ENCODE results near the gene RRBP1.

Gene RRBP1

DNA sequence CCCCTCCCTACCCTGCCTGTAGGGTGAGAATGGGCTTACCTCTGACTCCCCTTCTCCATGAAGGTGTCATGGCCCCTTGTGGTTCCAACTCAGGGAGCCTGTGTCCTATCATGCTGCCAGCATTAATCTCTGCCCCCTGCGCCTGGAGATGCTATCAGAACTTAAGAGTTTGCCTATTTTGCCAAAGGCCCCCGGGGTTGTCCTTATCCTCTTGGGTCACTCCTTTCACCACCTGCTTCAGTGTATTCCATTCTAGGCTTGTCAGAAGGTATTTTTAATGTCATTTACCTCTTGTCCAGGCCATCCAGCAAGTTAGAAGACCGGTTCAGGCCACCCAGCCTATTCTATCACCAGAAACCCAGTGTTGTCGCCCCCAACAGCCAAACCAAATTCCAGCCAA is 10.5 kb downstream of the RRBP1 start:
- no peaks in the 10 kb centered on the region for H3K9me3 ChIP-seq (ENCODE audit: control insufficient read depth, insufficient read depth, low read depth, low read length)
- H3K4me3 ChIP-seq (ENCODE audit: low read depth, low read length), result no peak overlapping the region
- H3K36me3 ChIP-seq (ENCODE audit: control insufficient read depth, insufficient read depth, low read length), result peaks cover 39% of the 10 kb centered on the region
- no peaks in the 10 kb centered on the region for H3K27me3 ChIP-seq (ENCODE audit: control insufficient read depth, insufficient read depth, low read length)
- peaks cover 9% of the 10 kb centered on the region; the same call in 1 of the 2 replicates for H3K4me1 ChIP-seq (ENCODE audit: control insufficient read depth, insufficient read depth, low read length)
- no peak overlapping the region for H3K27ac ChIP-seq (ENCODE audit: low read depth, low read length)
- no peak overlapping the region for H3K9ac ChIP-seq (ENCODE audit: low read length)

DNA sequence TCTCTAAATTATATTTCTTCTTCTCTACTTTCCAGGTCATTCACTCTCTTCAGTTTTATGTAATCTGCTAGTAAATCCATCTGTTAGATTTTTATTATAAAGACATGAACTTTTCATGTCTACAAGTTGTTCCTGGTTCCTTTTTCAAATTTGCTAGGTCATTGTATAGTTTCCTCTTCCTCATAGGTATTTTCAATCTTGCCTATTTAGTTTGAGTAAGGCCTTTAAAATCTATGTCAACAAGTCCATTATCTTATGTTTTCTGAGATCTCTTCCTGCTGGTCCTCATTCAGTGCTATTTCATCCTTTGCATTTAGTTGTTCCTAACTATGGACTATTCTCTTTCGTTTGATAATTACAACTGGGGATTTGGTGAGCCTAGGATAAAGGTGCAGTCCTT is 11.0 kb downstream of the RRBP1 start:
- Histone ChIP-seq H3K27ac (ENCODE audit: low read depth, low read length) (no peak overlapping the region), H3K9ac (ENCODE audit: low read length) (no peak overlapping the region), H3K4me3 (ENCODE audit: low read depth, low read length) (no peak overlapping the region), H3K36me3 (ENCODE audit: control insufficient read depth, insufficient read depth, low read length) (peaks cover 34% of the 10 kb centered on the region), H3K9me3 (ENCODE audit: control insufficient read depth, insufficient read depth, low read depth, low read length) (no peaks in the 10 kb centered on the region), H3K27me3 (ENCODE audit: control insufficient read depth, insufficient read depth, low read length) (no peaks in the 10 kb centered on the region), H3K4me1 (ENCODE audit: control insufficient read depth, insufficient read depth, low read length) (peaks cover 12% of the 10 kb centered on the region)

DNA sequence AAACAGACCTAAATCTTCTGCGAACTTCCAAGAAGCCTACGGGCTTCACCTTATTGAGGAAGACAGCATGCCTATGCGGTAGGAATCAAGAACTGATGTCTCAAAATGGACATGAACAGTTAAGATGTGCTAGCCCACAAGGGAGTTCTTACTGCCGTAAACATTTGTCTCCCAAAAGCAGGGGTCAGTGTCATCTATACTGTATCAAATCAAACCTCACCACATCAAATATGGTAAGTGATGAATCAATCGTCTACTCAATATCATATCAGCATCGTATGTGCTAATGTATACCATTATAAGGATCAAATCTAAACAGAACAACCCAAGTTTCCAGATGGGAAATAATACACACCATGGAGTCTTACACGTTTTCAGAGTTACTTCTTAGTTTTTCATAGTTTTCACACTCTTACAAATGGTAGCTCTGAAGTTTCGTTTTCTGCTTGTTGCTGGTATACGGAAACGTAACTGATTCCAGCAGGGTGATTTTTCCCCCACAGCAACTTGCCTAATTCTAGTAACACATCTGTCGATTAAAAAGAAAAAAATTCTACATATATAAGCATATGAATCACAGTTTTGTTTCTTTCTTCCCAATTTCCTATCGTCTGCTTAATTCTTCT is 12.6 kb downstream of the RRBP1 start:
- Histone ChIP-seq H3K9me3 (ENCODE audit: control insufficient read depth, insufficient read depth, low read depth, low read length) (no peaks in the 10 kb centered on the region), H3K27ac (ENCODE audit: low read depth, low read length) (no peak overlapping the region), H3K9ac (ENCODE audit: low read length) (no peak overlapping the region), H3K4me1 (ENCODE audit: control insufficient read depth, insufficient read depth, low read length) (peaks cover 21% of the 10 kb centered on the region), H3K27me3 (ENCODE audit: control insufficient read depth, insufficient read depth, low read length) (no peaks in the 10 kb centered on the region), H3K4me3 (ENCODE audit: low read depth, low read length) (no peak overlapping the region), H3K36me3 (ENCODE audit: control insufficient read depth, insufficient read depth, low read length) (peaks cover 21% of the 10 kb centered on the region)

DNA sequence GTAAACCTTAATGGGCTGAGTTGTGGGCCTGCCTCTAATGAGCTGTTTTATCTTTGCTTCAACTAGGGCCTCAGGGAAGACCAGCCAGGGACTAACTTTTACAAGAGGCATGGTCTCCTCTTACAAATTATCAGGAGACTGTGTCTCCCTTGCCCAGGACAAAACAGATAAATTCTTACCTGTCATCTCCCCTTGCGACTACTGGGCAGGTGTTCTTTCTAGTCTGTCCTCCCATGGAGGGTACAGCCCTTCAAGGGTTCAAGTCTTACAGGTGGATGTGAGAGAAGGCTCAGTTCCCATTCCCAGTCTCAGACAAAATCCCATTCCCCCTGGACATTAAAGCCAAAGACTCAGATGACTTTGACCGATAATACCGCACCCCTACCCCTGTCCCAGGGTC is 13.6 kb downstream of the RRBP1 start:
- no peaks in the 10 kb centered on the region for H3K27me3 ChIP-seq (ENCODE audit: control insufficient read depth, insufficient read depth, low read length)
- no peak overlapping the region for H3K27ac ChIP-seq (ENCODE audit: low read depth, low read length)
- no peaks in the 10 kb centered on the region for H3K9me3 ChIP-seq (ENCODE audit: control insufficient read depth, insufficient read depth, low read depth, low read length)
- H3K4me3 ChIP-seq (ENCODE audit: low read depth, low read length), result no peak overlapping the region
- H3K36me3 ChIP-seq (ENCODE audit: control insufficient read depth, insufficient read depth, low read length), result peaks cover 21% of the 10 kb centered on the region
- peaks cover 30% of the 10 kb centered on the region for H3K4me1 ChIP-seq (ENCODE audit: control insufficient read depth, insufficient read depth, low read length)
- H3K9ac ChIP-seq (ENCODE audit: low read length), result no peak overlapping the region

DNA sequence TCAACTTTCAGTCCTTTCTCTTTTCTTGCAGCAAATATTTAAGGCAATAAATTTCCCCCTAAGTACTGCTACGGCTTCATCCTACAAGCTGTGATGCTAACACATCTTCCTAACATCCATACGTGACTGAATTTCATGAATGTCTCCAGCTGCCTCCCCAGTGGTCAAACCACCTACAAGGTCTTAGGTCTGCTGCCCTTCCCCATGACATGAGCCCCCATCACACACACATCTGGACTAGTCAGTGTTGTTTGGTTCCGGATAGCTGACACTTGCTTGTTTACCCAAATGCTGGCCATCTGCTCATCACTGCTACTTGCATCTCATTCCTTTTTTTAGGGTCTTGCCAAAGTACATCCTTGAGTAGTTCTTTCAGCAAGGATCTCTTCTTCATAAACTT is 14.6 kb downstream of the RRBP1 start:
- Histone ChIP-seq H3K4me3 (ENCODE audit: low read depth, low read length) (no peak overlapping the region), H3K9me3 (ENCODE audit: control insufficient read depth, insufficient read depth, low read depth, low read length) (no peaks in the 10 kb centered on the region), H3K27me3 (ENCODE audit: control insufficient read depth, insufficient read depth, low read length) (no peaks in the 10 kb centered on the region), H3K36me3 (ENCODE audit: control insufficient read depth, insufficient read depth, low read length) (peaks cover 23% of the 10 kb centered on the region), H3K9ac (ENCODE audit: low read length) (no peak overlapping the region), H3K27ac (ENCODE audit: low read depth, low read length) (no peak overlapping the region), H3K4me1 (ENCODE audit: control insufficient read depth, insufficient read depth, low read length) (peaks cover 38% of the 10 kb centered on the region)

DNA sequence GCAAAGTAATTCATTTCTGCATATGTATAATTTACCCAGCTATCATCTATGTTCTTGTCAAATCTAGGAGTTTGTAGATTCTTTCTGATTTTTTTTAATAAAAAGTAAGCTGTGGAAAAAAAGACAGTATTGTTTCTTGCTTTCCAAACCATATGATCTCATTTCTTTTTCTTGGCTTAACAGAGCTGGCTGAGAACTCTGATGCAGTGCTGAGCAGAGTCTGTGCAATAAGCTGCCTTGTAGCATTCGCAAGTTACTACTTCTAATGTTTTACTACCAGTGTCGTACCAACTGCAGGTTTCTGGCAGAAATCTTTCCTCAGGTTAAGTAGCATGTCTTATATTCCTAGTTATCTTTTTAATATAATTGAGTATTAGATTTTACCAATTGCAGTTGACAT is 15.6 kb downstream of the RRBP1 start:
- H3K27ac ChIP-seq (ENCODE audit: low read depth, low read length), result no peak overlapping the region; the same call in 1 of the 2 replicates
- peaks cover 41% of the 10 kb centered on the region for H3K4me1 ChIP-seq (ENCODE audit: control insufficient read depth, insufficient read depth, low read length)
- no peaks in the 10 kb centered on the region for H3K27me3 ChIP-seq (ENCODE audit: control insufficient read depth, insufficient read depth, low read length)
- no peak overlapping the region for H3K9ac ChIP-seq (ENCODE audit: low read length)
- no peak overlapping the region for H3K4me3 ChIP-seq (ENCODE audit: low read depth, low read length)
- peaks cover 26% of the 10 kb centered on the region for H3K36me3 ChIP-seq (ENCODE audit: control insufficient read depth, insufficient read depth, low read length)
- no peaks in the 10 kb centered on the region for H3K9me3 ChIP-seq (ENCODE audit: control insufficient read depth, insufficient read depth, low read depth, low read length)

DNA sequence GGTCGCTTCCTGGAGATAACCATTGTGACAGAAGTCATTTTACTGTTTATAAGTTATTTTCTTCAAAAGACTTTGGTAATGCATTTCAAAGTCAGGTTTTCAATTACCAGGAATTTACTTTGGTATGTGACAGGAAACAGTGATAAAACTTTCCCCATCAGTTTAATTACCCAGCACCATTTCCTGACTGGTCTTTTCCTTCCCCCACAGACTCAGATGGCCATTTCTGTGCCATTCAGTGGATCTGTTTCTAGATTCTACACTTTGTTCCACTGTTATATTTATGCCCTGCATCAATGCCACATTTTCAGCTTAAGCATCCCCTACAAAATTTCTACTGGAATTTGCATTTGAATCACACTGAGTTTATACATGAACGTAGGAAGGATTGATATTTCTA is 16.3 kb downstream of the RRBP1 start:
- H3K27me3 ChIP-seq (ENCODE audit: control insufficient read depth, insufficient read depth, low read length), result no peaks in the 10 kb centered on the region
- no peak overlapping the region for H3K4me3 ChIP-seq (ENCODE audit: low read depth, low read length)
- no peaks in the 10 kb centered on the region for H3K9me3 ChIP-seq (ENCODE audit: control insufficient read depth, insufficient read depth, low read depth, low read length)
- peaks cover 41% of the 10 kb centered on the region for H3K4me1 ChIP-seq (ENCODE audit: control insufficient read depth, insufficient read depth, low read length)
- peaks cover 27% of the 10 kb centered on the region for H3K36me3 ChIP-seq (ENCODE audit: control insufficient read depth, insufficient read depth, low read length)
- no peak overlapping the region for H3K27ac ChIP-seq (ENCODE audit: low read depth, low read length)
- H3K9ac ChIP-seq (ENCODE audit: low read length), result no peak overlapping the region

DNA sequence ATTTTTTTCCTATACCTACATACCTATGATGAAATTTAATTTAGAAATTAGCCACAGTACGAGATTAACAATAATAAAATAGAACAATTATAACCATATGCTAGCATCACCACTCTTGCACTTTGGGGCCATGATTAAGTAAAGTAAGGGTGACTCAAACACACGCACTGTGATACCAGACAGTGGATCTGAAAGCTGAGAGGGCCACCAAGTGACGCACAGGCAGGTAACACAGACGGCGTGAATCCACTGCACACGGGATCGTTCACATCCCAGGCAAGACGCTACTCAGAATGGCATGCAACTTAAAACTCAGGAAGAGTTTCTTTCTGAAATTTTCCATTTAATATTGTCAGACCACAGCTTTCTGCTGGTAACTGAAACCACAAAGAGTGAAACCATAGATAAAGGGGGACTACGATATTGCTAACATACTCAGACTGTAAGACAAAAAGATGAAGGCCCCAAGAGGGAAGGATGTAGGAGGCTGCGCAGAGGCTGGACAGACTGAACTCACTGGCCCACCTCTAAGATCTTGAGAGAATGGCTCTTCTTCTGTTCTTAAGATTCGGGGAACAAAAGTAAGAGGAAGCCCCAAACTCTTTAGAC is 17.9 kb downstream of the RRBP1 start:
- Histone ChIP-seq H3K9me3 (ENCODE audit: control insufficient read depth, insufficient read depth, low read depth, low read length) (no peaks in the 10 kb centered on the region), H3K27me3 (ENCODE audit: control insufficient read depth, insufficient read depth, low read length) (no peaks in the 10 kb centered on the region), H3K27ac (ENCODE audit: low read depth, low read length) (no peak overlapping the region), H3K36me3 (ENCODE audit: control insufficient read depth, insufficient read depth, low read length) (peaks cover 33% of the 10 kb centered on the region), H3K4me1 (ENCODE audit: control insufficient read depth, insufficient read depth, low read length) (peaks cover 41% of the 10 kb centered on the region), H3K9ac (ENCODE audit: low read length) (no peak overlapping the region), H3K4me3 (ENCODE audit: low read depth, low read length) (no peak overlapping the region)

DNA sequence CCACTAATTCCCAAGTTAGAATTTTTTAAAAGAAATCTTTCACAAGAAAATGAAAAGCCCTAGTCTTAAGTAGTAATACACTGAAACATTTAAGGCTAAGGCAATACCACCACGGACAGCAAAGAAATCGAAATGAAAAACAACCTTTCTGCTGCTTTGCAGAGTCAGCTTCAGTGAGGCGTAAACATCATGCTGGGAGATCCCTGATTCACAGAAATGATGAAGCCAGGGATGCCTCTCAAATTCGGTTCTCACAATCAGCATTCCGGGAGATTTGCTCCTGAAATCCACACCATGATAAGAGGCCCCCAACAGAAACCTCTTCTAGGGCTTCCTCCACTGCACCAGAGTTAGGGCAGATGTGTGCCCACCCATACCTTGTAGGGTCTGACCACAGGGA is 18.6 kb downstream of the RRBP1 start:
- H3K9me3 ChIP-seq (ENCODE audit: control insufficient read depth, insufficient read depth, low read depth, low read length), result peaks cover 4% of the 10 kb centered on the region; the same call in 1 of the 2 replicates
- H3K27ac ChIP-seq (ENCODE audit: low read depth, low read length), result no peak overlapping the region
- H3K4me1 ChIP-seq (ENCODE audit: control insufficient read depth, insufficient read depth, low read length), result peaks cover 38% of the 10 kb centered on the region
- peaks cover 34% of the 10 kb centered on the region for H3K36me3 ChIP-seq (ENCODE audit: control insufficient read depth, insufficient read depth, low read length)
- no peaks in the 10 kb centered on the region for H3K27me3 ChIP-seq (ENCODE audit: control insufficient read depth, insufficient read depth, low read length)
- no peak overlapping the region for H3K9ac ChIP-seq (ENCODE audit: low read length)
- no peak overlapping the region for H3K4me3 ChIP-seq (ENCODE audit: low read depth, low read length)

DNA sequence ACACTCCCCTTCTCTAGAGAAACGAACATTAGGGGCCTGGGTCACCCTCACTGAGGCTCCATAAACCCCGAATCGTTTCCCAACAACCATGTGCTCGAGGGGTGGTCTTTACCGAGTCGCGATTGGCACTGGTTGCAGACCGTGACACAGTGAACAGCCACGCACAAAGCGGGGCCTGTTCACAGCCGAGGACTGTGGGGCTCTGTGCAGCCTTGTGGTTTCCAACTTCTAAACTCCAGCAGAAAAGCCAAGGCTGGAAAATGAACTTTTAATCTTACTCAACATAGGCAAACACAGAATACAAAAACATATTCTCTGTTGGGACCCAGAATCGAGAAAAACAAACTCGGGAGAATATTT is 19.0 kb downstream of the RRBP1 start:
- Histone ChIP-seq H3K36me3 (ENCODE audit: control insufficient read depth, insufficient read depth, low read length) (peaks cover 34% of the 10 kb centered on the region), H3K4me3 (ENCODE audit: low read depth, low read length) (no peak overlapping the region), H3K27ac (ENCODE audit: low read depth, low read length) (no peak overlapping the region), H3K9me3 (ENCODE audit: control insufficient read depth, insufficient read depth, low read depth, low read length) (peaks cover 9% of the 10 kb centered on the region; the same call in 1 of the 2 replicates), H3K27me3 (ENCODE audit: control insufficient read depth, insufficient read depth, low read length) (no peaks in the 10 kb centered on the region), H3K4me1 (ENCODE audit: control insufficient read depth, insufficient read depth, low read length) (peaks cover 37% of the 10 kb centered on the region), H3K9ac (ENCODE audit: low read length) (no peak overlapping the region)

DNA sequence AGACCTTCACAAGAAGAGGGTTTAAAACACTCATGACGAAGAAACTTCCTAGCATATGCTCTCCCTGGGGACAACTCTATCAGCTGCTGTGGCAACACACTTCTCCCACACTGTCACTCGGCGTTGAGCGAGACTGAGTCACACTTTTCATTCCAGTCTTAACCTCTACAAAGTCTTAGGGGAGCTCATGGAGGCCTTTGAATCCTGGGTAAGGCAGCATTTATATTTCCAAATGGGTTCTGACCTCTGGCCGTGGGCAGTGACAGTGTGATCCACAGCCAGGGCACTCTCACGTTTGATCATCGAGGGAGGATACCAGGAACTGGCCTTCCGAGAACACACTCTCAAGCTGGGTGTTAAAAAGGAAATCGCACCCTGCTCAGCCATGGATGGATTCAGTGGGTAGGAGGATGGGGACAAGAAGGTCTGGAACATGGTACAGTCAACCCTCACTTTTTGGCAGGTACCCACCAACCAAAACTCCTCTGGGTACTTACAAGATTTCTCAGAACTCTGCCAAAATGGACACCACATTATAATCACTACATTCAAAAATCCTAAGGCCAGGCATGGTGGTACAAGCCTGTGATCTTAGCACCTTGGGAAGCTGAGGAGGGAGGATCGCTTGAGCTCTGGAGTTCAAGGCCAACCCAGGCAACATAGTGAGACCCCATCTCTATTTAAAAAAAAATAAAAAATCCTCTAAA is 19.6 kb downstream of the RRBP1 start:
- Histone ChIP-seq H3K27ac (ENCODE audit: low read depth, low read length) (no peak overlapping the region), H3K4me3 (ENCODE audit: low read depth, low read length) (no peak overlapping the region), H3K4me1 (ENCODE audit: control insufficient read depth, insufficient read depth, low read length) (peaks cover 40% of the 10 kb centered on the region)

More for the DNA sequence above, 19.6 kb downstream of the RRBP1 start:
- H3K9ac ChIP-seq (ENCODE audit: low read length), result no peak overlapping the region
- no peaks in the 10 kb centered on the region for H3K27me3 ChIP-seq (ENCODE audit: control insufficient read depth, insufficient read depth, low read length)
- peaks cover 35% of the 10 kb centered on the region for H3K36me3 ChIP-seq (ENCODE audit: control insufficient read depth, insufficient read depth, low read length)
- peaks cover 13% of the 10 kb centered on the region; the same call in 1 of the 2 replicates for H3K9me3 ChIP-seq (ENCODE audit: control insufficient read depth, insufficient read depth, low read depth, low read length)

Measured in HUES6 (cell line).